NCI-H82 (cell line): ENCODE results near the gene MNAT1.
A peak's percentile ranks its signal among the peaks of the same experiment; 100 is the strongest.
"Not testable (repeated sequence)": the region's sequence is repeated elsewhere in the genome, so short reads cannot be mapped to it uniquely, and the experiment has no call there.

Experiments used
- DNase-seq: peaks from one replicate; lab custom pipeline; 2025; lab: John Stamatoyannopoulos, UW

The MNAT1 gene

GRCh38 chr14:60734465-60735242, at the start of gene MNAT1:
TSS of gene MNAT1 (plus strand) at chr14:60734761. CDS start at chr14:60734863, 102 bp downstream.
- peak; percentile 85 for DNase-seq

- DNase-seq = no peak
Observed at GRCh38 chr14:60686865-60687264, 47.7 kb upstream of the MNAT1 start.

GRCh38 chr14:60691383-60692113, 43.0 kb upstream of the MNAT1 start:
- no peak for DNase-seq

- no peak for DNase-seq
Observed at GRCh38 chr14:60695327-60695726, 39.2 kb upstream of the MNAT1 start.

- no peak for DNase-seq
Observed at GRCh38 chr14:60700598-60700997, 34.0 kb upstream of the MNAT1 start.

- DNase-seq = peak; percentile 30
Observed at GRCh38 chr14:60705100-60705499, 29.5 kb upstream of the MNAT1 start.

- DNase-seq = no peak
Observed at GRCh38 chr14:60707858-60708257, 26.7 kb upstream of the MNAT1 start.

GRCh38 chr14:60710494-60710893, 24.1 kb upstream of the MNAT1 start:
- no peak for DNase-seq

- no peak for DNase-seq
Observed at GRCh38 chr14:60713513-60713912, 21.0 kb upstream of the MNAT1 start.

GRCh38 chr14:60720391-60720790, 14.2 kb upstream of the MNAT1 start:
- DNase-seq = no peak

GRCh38 chr14:60720962-60721325, 13.6 kb upstream of the MNAT1 start:
- no peak for DNase-seq

- peak; percentile 66 for DNase-seq
Observed at GRCh38 chr14:60721326-60722106, 13.0 kb upstream of the MNAT1 start.

- peak; percentile 32 for DNase-seq
Observed at GRCh38 chr14:60722107-60722356, 12.5 kb upstream of the MNAT1 start.

GRCh38 chr14:60722357-60723115, 12.0 kb upstream of the MNAT1 start:
- DNase-seq = peak; percentile 56

GRCh38 chr14:60723116-60723906, 11.2 kb upstream of the MNAT1 start:
- DNase-seq = peak; percentile 64

- peak; percentile 91 for DNase-seq
Observed at GRCh38 chr14:60723907-60724618, 10.5 kb upstream of the MNAT1 start, which contains the start of gene SIX4. TSS of gene SIX4 (minus strand) at chr14:60724351. CDS start at chr14:60724074, 277 bp downstream.

GRCh38 chr14:60731291-60731690, 3.3 kb upstream of the MNAT1 start:
- DNase-seq = not testable (repeated sequence)

- no peak for DNase-seq
Observed at GRCh38 chr14:60732840-60733483, 1.6 kb upstream of the MNAT1 start.

GRCh38 chr14:60735416-60735815, 855 bp downstream of the MNAT1 start:
- DNase-seq = no peak

GRCh38 chr14:60736494-60736893, 1.9 kb downstream of the MNAT1 start:
- no peak for DNase-seq
